LNCAP (cell line): ENCODE measurements around the gene GABRG3.

Experiments used
- CTCF ChIP-seq: fragments of 450-650 bp; IDR thresholded peaks from 2 replicates; pipeline ENCODE4 v1.5.1; 2017; ENCODE audit warnings: mild to moderate bottlenecking

GABRG3 gene

GRCh38 chr15:27483124-27483523 lies 512.1 kb downstream of the GABRG3 start:
- TF ChIP-seq CTCF = no peak

GRCh38 chr15:27485265-27485664 lies 514.3 kb downstream of the GABRG3 start:
- TF ChIP-seq CTCF = no peak

GRCh38 chr15:27486051-27486450 lies 515.1 kb downstream of the GABRG3 start:
- no peak for TF ChIP-seq CTCF

- no peak for TF ChIP-seq CTCF
Measured at GRCh38 chr15:27486683-27487647, 516.0 kb downstream of the GABRG3 start.

GRCh38 chr15:27487846-27488245 lies 516.9 kb downstream of the GABRG3 start:
- TF ChIP-seq CTCF = no peak

- no peak for TF ChIP-seq CTCF
Measured at GRCh38 chr15:27490867-27491595, 520.0 kb downstream of the GABRG3 start.

- TF ChIP-seq CTCF = no peak
Measured at GRCh38 chr15:27491666-27492621, 521.0 kb downstream of the GABRG3 start.
